NB4 (cell line): ENCODE data around the gene PCBP4.

ENCODE experiments used
- DNase-seq: peaks from one replicate; pipeline ENCODE4 v3.0.0; 2010; ENCODE audit warnings: low read depth
- H3K4me3 ChIP-seq: one replicate; pipeline ENCODE4 v1.5.1; 2011; ENCODE audit warnings: mild to moderate bottlenecking, low read depth, low read length, moderate library complexity
- MYC ChIP-seq: IDR thresholded peaks from 2 replicates; pipeline ENCODE4 v1.6.1; 2011; ENCODE audit warnings: low read depth, low read length
- POLR2A ChIP-seq: IDR thresholded peaks from 2 replicates; pipeline ENCODE4 v1.6.1; 2011; ENCODE audit warnings: mild to moderate bottlenecking; ENCODE audit not compliant: insufficient read length; ENCODE audit errors: extremely low read depth
- TF ChIP-seq, protein P1 (sequence below): IDR thresholded peaks from 2 replicates; pipeline ENCODE4 v1.6.1; 2011; ENCODE audit warnings: low read depth, low read length
- TF ChIP-seq, protein P2 (sequence below): IDR thresholded peaks from one replicate; pipeline ENCODE4 v1.5.1; 2012; ENCODE audit warnings: low read depth, low read length

PCBP4 gene

DNA sequence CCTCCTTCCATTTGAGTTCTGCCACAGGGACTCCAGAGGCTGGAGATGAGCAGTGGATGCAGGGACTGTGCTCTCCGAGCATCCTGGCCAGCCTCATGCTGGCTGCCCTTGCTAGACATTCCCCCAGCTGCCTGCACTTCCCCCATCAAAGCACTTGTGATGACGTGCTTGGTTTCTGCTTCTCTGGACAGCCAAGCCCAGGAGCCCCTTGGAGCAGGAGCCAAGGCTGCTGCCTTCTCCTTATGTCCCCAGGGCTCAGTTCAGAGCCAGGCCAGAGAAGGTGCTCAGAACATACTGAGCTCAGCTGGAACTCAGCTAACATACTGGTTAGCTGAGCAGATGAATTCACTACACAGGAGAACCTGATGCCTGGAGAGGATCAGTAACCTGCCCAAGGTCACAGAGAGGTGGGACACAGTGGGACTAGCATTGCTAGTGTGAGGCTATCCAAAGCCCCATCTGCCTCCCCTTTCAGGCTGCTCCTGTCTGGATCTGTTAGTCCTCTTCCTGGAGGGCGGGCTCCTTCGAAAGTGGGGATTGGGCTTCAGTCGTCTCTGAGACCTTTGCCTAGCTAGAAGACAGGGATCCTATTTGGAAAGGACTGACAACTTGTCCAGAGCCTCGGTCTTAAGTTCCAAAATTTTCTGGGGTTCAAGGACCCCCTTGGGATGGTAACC, 4.3 kb downstream of the PCBP4 start:
- H3K4me3 ChIP-seq, result no peak overlapping the region
- no peak for DNase-seq
- TF ChIP-seq MYC, result no peak
- no peak for TF ChIP-seq POLR2A
- TF ChIP-seq, protein P1, sequence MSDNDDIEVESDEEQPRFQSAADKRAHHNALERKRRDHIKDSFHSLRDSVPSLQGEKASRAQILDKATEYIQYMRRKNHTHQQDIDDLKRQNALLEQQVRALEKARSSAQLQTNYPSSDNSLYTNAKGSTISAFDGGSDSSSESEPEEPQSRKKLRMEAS, result no peak

DNA sequence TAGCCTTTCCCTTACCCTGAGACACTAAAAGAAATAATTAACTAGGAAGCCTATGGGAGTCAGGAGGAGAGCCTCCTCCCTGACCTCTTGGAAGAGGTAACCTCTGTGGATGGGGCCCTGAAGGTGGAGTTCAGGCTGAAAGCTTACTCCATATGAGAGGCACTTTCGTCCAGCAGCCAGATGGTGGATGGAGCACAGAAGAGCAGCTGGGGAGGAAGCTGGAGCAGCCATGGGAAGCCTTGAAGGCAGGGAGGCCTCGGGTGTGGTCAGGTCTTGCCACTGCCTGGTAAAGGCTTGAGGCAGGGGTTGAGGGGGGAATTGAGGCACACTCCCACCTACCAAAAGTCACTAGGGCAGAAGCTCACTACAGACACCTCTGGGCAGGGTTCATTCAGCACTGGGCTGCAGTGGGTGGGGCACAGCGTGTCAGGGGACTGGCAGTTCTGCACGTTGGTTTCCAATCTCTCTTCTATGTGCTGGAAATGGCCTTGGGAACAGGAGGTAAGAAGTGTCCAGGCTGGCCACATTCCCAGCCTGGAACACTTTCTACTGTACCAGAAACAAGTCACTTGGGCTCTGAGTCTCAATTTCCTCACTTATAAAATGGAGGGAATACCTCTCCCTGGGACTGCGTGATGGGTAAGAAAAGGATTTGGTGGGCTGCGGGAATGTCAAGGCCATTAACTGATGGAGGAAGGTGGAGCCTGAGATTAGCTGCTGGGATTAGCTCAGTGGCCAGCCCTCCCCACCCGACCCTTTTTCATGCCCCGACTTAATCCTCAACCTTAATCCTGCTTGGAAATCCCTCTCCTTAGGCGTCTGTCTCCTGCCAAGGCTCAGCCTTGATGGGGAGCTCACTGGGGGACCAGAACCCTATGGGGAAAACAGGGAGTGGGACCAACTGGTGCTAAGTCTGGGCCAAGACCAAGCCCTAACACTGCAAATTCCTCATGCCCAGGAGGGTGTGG, 5.4 kb downstream of the PCBP4 start:
- no peak overlapping the region for H3K4me3 ChIP-seq
- TF ChIP-seq POLR2A, result no peak
- TF ChIP-seq, protein P1, result no peak
- TF ChIP-seq, protein P2, sequence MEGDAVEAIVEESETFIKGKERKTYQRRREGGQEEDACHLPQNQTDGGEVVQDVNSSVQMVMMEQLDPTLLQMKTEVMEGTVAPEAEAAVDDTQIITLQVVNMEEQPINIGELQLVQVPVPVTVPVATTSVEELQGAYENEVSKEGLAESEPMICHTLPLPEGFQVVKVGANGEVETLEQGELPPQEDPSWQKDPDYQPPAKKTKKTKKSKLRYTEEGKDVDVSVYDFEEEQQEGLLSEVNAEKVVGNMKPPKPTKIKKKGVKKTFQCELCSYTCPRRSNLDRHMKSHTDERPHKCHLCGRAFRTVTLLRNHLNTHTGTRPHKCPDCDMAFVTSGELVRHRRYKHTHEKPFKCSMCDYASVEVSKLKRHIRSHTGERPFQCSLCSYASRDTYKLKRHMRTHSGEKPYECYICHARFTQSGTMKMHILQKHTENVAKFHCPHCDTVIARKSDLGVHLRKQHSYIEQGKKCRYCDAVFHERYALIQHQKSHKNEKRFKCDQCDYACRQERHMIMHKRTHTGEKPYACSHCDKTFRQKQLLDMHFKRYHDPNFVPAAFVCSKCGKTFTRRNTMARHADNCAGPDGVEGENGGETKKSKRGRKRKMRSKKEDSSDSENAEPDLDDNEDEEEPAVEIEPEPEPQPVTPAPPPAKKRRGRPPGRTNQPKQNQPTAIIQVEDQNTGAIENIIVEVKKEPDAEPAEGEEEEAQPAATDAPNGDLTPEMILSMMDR, result no peak
- no peak for TF ChIP-seq MYC
- no peak for DNase-seq

DNA sequence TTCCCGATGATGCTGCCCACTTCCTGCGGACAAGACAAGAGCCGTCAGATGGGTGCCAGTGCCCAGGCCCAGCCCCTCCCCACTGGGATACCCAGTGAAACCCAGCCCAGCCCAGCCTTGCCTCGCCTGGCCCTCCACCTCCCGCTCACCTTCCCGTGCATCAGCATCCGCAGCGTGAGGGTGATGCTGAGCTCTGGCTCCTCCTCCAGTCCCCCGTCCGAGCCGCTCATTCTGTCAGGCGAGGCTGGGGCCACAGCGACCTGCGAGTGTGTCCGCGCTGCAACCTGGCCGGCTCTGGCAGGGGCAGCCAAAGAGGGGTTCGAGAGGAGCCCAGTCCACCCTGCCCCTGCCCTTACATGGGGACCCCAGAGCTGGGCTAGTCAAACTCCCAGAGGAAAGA, 6.2 kb downstream of the PCBP4 start:
- H3K4me3 ChIP-seq, result no peak overlapping the region
- TF ChIP-seq, protein P2, result no peak
- no peak for TF ChIP-seq POLR2A
- no peak for TF ChIP-seq MYC
- TF ChIP-seq, protein P1, result no peak
- no peak for DNase-seq

DNA sequence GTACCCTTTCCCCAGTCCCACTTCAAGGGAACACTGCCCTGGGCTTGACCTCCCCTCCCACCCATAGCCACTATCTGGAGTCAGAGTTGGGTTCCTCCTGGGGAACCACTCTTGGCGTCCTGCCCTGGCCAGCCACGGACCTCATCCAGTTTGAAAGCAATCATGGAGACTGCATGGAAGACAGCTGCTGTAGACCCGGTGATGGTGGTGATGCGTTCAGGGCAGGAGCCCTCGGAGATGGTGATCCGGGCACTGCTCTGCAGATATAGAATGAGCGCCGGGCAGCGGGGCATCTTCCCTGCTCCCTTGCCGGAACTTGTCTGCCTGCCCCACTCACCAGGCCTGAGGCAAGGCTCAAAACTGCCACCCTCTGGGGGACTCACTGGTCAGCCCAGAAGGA, 6.9 kb downstream of the PCBP4 start:
- DNase-seq, result no peak
- TF ChIP-seq, protein P2, result no peak
- TF ChIP-seq, protein P1, result no peak
- no peak for TF ChIP-seq POLR2A
- no peak for TF ChIP-seq MYC
- no peak overlapping the region for H3K4me3 ChIP-seq

- no peak overlapping the region for H3K4me3 ChIP-seq
- DNase-seq, result no peak
- TF ChIP-seq MYC, result no peak
- TF ChIP-seq, protein P1, result no peak
- TF ChIP-seq, protein P2, result no peak
These were observed 7.6 kb downstream of the PCBP4 start for GRCh38 chr3:51959651-51960050.
